Endometrium (tissue), 2 donors: ENCODE measurements around the gene DGUOK.
"Not testable (repeated sequence)": the region's sequence is repeated elsewhere in the genome, so short reads cannot be mapped to it uniquely, and the experiment has no call there.

Experiments
- FAIRE-seq: peaks from 2 replicates; lab custom pipeline; 2012; peaks lifted over from hg19 to GRCh38; lab: Jason Lieb, UNC
- donor health status: control.
- donor health status: control.

DGUOK gene

GRCh38 chr2:73901143-73901542 lies 25.5 kb upstream of the DGUOK start:
- no peak for FAIRE-seq

- FAIRE-seq, result no peak
Observed at GRCh38 chr2:73902284-73902683, 24.4 kb upstream of the DGUOK start.

- FAIRE-seq, result no peak
Observed at GRCh38 chr2:73903313-73903712, 23.4 kb upstream of the DGUOK start.

GRCh38 chr2:73903949-73904613 lies 22.6 kb upstream of the DGUOK start:
- FAIRE-seq, result not testable (repeated sequence)

DNA sequence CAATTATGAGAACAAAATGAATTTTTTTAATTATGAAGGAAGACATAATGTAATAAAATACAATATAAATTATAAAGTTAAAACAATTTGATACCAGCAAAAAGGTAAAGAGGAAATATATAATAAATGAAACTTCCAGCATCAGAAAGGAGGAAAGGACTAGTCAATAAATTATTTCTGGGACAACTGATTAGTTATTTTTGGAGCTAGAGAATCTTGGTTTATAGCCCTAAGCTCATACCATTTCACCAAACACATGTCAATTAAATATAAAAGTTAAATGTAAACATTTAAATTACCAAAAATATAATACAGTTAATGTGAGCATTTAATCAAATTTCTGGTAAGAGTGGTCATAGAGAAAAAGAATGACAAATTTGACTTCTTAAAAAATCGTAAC lies 21.7 kb upstream of the DGUOK start:
- FAIRE-seq, result no peak

GRCh38 chr2:73906847-73907505 lies 19.7 kb upstream of the DGUOK start:
- FAIRE-seq, result no peak

- no peak for FAIRE-seq
Observed at GRCh38 chr2:73907840-73908452, 18.7 kb upstream of the DGUOK start.

DNA sequence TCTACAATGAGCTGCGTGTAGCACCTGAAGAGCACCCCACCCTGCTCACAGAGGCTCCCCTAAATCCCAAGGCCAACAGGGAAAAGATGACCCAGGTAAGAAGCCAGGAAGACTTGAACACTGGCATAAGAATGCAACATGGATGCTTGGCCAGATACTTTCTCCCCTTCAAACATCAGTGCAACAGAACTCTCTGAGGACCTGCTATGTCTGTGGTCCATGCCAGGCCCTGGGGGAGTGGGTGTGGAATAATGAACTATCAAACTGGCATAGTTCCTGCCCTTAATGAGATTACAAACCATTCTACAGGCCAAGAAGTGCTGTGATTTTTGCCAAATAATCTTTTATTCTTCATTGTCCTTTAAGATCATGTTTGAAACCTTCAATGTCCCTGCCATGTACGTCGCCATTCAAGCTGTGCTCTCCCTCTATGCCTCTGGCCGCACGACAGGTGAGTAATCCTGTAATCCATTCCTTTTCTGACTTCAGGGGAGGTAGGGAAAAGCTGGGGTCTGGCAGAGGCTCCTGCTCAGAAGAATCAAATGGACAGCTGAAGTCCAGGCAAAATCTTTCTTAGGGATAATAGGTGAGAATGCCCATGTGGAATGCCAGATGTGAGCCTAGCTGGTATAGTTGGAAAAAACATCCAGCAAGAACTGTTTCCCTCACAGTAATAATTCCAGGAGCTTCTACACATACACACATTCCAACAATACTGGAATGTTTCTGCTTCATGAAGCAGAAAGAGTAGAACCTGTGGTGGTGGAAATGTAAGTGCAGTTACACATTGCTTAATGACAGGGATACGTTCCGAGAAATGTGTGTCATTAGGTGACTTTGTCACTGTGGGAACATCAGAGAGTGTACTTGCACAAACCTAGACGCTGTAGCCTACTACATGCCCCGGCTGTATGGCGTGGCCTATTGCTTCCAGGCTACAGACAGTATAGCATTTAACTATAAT lies 17.7 kb upstream of the DGUOK start:
- FAIRE-seq, result no peak

GRCh38 chr2:73910873-73911547 lies 15.7 kb upstream of the DGUOK start:
- no peak for FAIRE-seq

GRCh38 chr2:73911548-73912208 lies 15.0 kb upstream of the DGUOK start:
- FAIRE-seq, result no peak

- no peak for FAIRE-seq
Observed at GRCh38 chr2:73913414-73914054, 13.1 kb upstream of the DGUOK start.

DNA sequence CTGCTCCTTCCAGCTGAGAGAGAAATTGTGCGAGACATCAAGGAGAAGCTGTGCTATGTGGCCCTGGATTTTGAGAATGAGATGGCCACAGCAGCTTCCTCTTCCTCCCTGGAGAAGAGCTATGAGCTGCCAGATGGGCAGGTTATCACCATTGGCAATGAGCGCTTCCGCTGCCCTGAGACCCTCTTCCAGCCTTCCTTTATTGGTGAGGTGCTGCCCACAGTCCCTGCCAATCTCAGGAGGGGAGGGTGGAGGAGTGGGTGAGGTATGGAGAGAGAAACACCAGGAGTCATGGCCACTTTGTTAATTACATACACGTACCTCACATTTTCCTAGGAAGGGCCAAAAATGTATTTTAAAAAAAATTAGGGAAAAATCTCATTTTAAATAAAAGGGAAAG lies 12.0 kb upstream of the DGUOK start:
- FAIRE-seq, result no peak

- FAIRE-seq, result no peak
Observed at GRCh38 chr2:73915437-73915993, 11.2 kb upstream of the DGUOK start.

GRCh38 chr2:73916666-73917065 lies 10.0 kb upstream of the DGUOK start:
- no peak for FAIRE-seq

- no peak for FAIRE-seq
Observed at GRCh38 chr2:73917296-73917695, 9.4 kb upstream of the DGUOK start.

DNA sequence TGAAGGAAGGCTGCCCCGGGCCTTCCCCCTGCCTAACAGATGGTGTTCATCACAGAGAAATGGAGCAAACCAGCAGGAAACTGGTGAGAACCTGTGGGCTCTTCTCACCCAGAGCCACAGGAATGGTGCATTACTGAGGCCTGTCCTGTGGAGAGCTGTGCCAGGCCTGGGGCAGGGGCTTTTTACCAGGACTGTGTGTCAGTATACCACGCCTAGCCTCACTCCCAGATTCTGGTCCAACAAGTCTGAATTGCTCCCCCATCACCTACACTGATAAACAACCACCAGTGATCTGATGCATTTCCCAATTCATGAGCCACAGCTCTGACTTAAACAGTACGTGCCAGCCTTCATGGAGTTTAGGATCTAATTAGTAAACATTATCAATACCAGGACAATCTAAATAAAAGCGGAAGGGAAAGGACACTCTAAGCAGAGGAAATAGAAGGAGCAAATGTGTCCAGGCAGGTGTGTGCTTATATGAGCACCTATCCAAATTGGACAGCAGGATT lies 8.9 kb upstream of the DGUOK start:
- no peak for FAIRE-seq

GRCh38 chr2:73918856-73919255 lies 7.8 kb upstream of the DGUOK start:
- FAIRE-seq, result no peak

DNA sequence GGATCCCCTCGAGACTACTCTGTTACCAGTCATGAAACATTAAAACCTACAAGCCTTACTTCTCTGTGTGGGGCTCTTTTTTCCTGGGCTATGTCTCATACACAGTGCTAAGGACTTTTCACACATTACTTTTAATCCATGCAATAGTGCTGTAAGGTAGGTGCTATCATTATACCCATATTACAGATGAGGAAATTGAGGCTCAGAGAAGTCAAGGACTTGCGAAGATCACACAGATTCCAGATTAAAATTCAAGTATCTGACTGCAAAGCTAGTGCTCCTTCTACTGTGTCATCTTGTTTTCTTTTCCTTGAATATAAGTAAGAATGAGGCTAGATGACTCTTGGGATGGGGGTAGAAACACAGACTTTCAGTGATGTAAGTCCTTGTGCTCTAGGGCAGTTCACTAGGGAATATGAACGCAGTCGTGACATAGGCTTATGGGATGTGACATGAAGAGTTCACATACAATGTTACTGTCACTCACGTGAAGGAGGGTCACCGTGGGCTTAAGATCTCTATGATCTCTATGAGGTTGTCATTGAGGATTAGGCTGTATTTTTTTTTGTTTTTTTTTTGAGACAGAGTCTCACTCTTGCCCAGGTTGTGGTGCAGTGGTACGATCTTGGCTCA lies 7.0 kb upstream of the DGUOK start:
- FAIRE-seq, result no peak
